ENCODE results near the gene OR8D1.

- TF ChIP-seq CTCF (conservative IDR thresholded peaks at IDR 0.05; ENCODE audit: low read depth, low read length): no peak
- no peak for TF ChIP-seq EZH2 (IDR thresholded peaks at IDR 0.05; ENCODE audit: borderline replicate concordance, low read depth, low read length, poor library complexity, severe bottlenecking)
These were observed 25.8 kb upstream of the OR8D1 start for GRCh38 chr11:124339396-124340141.
